Osteocyte (in vitro differentiated cells): ENCODE results near the gene JAZF1. TPM values are rescaled to one million over a fixed set of nuclear protein-coding genes. Genes with fewer than 3 reads are reported as not detected.

ENCODE experiments used
- DNase-seq: peaks from one replicate; pipeline ENCODE4 v3.0.0; 2021; ENCODE audit warnings: mixed read lengths; ENCODE audit not compliant: unreplicated experiment; ENCODE audit errors: extremely low spot score
- H3K27ac Mint-ChIP-seq: one replicate; pipeline ENCODE4 v1.8.0; 2021; ENCODE audit warnings: mild to moderate bottlenecking, mixed read lengths; ENCODE audit not compliant: unreplicated experiment
- H3K27me3 Mint-ChIP-seq: one replicate; pipeline ENCODE4 v1.8.0; 2021; ENCODE audit warnings: mixed read lengths; ENCODE audit not compliant: unreplicated experiment
- H3K36me3 Mint-ChIP-seq: one replicate; pipeline ENCODE4 v1.8.0; 2021; ENCODE audit warnings: mixed read lengths; ENCODE audit not compliant: unreplicated experiment
- H3K4me1 Mint-ChIP-seq: one replicate; pipeline ENCODE4 v1.8.0; 2021; ENCODE audit warnings: mixed read lengths; ENCODE audit not compliant: unreplicated experiment
- H3K4me3 Mint-ChIP-seq: one replicate; pipeline ENCODE4 v1.8.0; 2021; ENCODE audit warnings: mild to moderate bottlenecking, moderate library complexity, mixed read lengths; ENCODE audit not compliant: unreplicated experiment
- H3K9me3 Mint-ChIP-seq: one replicate; pipeline ENCODE4 v1.8.0; 2021; ENCODE audit warnings: mixed read lengths; ENCODE audit not compliant: unreplicated experiment
- total RNA-seq: library from RNA; stranded (reverse); gene quantifications from 2 replicates; pipeline ENCODE4 v1.2.1, GENCODE V29; 2021
- TF ChIP-seq, protein P1 (sequence below): fragments of 200-600 bp; sonication (generic); IDR thresholded peaks from 2 replicates; pipeline ENCODE4 v1.5.0; 2021; ENCODE audit warnings: antibody characterized with exemption, mild to moderate bottlenecking, moderate library complexity

Gene JAZF1
- total RNA-seq, 1 donor from 2014 or later: 19.8 TPM

GRCh38 chr7:28140979-28141378, 39.6 kb downstream of the JAZF1 start:
- TF ChIP-seq, protein P1, sequence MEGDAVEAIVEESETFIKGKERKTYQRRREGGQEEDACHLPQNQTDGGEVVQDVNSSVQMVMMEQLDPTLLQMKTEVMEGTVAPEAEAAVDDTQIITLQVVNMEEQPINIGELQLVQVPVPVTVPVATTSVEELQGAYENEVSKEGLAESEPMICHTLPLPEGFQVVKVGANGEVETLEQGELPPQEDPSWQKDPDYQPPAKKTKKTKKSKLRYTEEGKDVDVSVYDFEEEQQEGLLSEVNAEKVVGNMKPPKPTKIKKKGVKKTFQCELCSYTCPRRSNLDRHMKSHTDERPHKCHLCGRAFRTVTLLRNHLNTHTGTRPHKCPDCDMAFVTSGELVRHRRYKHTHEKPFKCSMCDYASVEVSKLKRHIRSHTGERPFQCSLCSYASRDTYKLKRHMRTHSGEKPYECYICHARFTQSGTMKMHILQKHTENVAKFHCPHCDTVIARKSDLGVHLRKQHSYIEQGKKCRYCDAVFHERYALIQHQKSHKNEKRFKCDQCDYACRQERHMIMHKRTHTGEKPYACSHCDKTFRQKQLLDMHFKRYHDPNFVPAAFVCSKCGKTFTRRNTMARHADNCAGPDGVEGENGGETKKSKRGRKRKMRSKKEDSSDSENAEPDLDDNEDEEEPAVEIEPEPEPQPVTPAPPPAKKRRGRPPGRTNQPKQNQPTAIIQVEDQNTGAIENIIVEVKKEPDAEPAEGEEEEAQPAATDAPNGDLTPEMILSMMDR: no peak
- Mint-ChIP-seq H3K36me3 (peaks cover 7% of the 10 kb centered on the region), H3K4me1 (peaks cover 12% of the 10 kb centered on the region), H3K9me3 (peaks cover 4% of the 10 kb centered on the region), H3K27ac (no peak overlapping the region), H3K4me3 (no peak overlapping the region), H3K27me3 (no peaks in the 10 kb centered on the region)
- no peak for DNase-seq

- Mint-ChIP-seq H3K4me3 (no peak overlapping the region), H3K9me3 (no peaks in the 10 kb centered on the region), H3K36me3 (peaks cover 3% of the 10 kb centered on the region), H3K27ac (no peak overlapping the region), H3K27me3 (no peaks in the 10 kb centered on the region), H3K4me1 (peaks cover 10% of the 10 kb centered on the region)
- TF ChIP-seq, protein P1: no peak
- no peak for DNase-seq
These were observed 41.8 kb downstream of the JAZF1 start for GRCh38 chr7:28138837-28139236.

- H3K4me1 Mint-ChIP-seq: peaks cover 13% of the 10 kb centered on the region
- H3K36me3 Mint-ChIP-seq: peaks cover 3% of the 10 kb centered on the region
- H3K27ac Mint-ChIP-seq: no peak overlapping the region
- TF ChIP-seq, protein P1: no peak
- no peak for DNase-seq
- H3K9me3 Mint-ChIP-seq: no peaks in the 10 kb centered on the region
- no peak overlapping the region for H3K4me3 Mint-ChIP-seq
- no peaks in the 10 kb centered on the region for H3K27me3 Mint-ChIP-seq
These were observed 43.1 kb downstream of the JAZF1 start for GRCh38 chr7:28137463-28137862.

DNA sequence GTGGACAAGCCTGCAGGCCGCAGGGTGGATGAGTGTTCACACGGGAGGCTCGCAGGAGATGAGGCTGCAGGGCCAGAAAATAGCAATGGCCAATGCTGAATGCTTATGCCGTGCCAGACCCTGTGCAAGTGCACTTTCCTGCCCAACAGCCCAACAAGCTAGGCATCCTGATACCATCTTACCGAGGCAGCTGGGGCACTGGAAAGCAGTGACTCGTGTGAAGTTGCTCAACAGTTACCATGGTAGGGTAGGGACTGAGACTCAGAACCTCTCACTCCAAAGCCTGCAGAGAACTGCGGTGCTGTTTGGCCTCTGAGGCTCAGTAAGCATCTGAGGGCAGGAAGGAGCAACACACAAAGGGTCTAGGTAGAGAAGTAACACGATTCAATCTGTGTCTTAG, 43.7 kb downstream of the JAZF1 start:
- DNase-seq: no peak
- TF ChIP-seq, protein P1: no peak
- Mint-ChIP-seq H3K4me3 (no peak overlapping the region), H3K27me3 (no peaks in the 10 kb centered on the region), H3K27ac (no peak overlapping the region), H3K9me3 (no peaks in the 10 kb centered on the region), H3K4me1 (peaks cover 13% of the 10 kb centered on the region), H3K36me3 (peaks cover 3% of the 10 kb centered on the region)

GRCh38 chr7:28136420-28136819, 44.2 kb downstream of the JAZF1 start:
- Mint-ChIP-seq H3K4me3 (no peak overlapping the region), H3K4me1 (peaks cover 13% of the 10 kb centered on the region), H3K9me3 (no peaks in the 10 kb centered on the region), H3K27ac (no peak overlapping the region), H3K27me3 (no peaks in the 10 kb centered on the region), H3K36me3 (peaks cover 3% of the 10 kb centered on the region)
- no peak for DNase-seq
- TF ChIP-seq, protein P1: no peak
